ENCODE measurements around the gene RRP8. TPM values are rescaled to one million over a fixed set of nuclear protein-coding genes. Genes with fewer than 3 reads are reported as not detected.
A peak's percentile ranks its signal among the peaks of the same experiment; 100 is the strongest.

The RRP8 gene
- total RNA-seq, 1 donor from 2014 or later: 21.7 TPM

GRCh38 chr11:6611963-6612212 lies 8.5 kb upstream of the RRP8 start:
- no peak for DNase-seq (ENCODE audit: low spot score, unreplicated experiment)
- Mint-ChIP-seq H3K27ac (peak overlapping the region; percentile 93), H3K9me3 (ENCODE audit: low read depth) (no peaks in the 10 kb centered on the region), H3K4me3 (ENCODE audit: low read depth) (peak overlapping the region; percentile 82), H3K27me3 (no peaks in the 10 kb centered on the region), H3K4me1 (ENCODE audit: low read depth) (peaks cover 14% of the 10 kb centered on the region), H3K36me3 (ENCODE audit: insufficient read depth) (peaks cover 21% of the 10 kb centered on the region)
- no peak for TF ChIP-seq CTCF (IDR thresholded peaks at IDR 0.05; ENCODE audit: unreplicated experiment)

- H3K9me3 Mint-ChIP-seq (ENCODE audit: low read depth): no peaks in the 10 kb centered on the region
- H3K27ac Mint-ChIP-seq: peak overlapping the region; percentile 93
- no peak for TF ChIP-seq CTCF (IDR thresholded peaks at IDR 0.05; ENCODE audit: unreplicated experiment)
- peaks cover 19% of the 10 kb centered on the region for H3K4me1 Mint-ChIP-seq (ENCODE audit: low read depth)
- no peaks in the 10 kb centered on the region for H3K27me3 Mint-ChIP-seq
- peak overlapping the region; percentile 82 for H3K4me3 Mint-ChIP-seq (ENCODE audit: low read depth)
- DNase-seq (ENCODE audit: low spot score, unreplicated experiment): no peak
- peaks cover 21% of the 10 kb centered on the region for H3K36me3 Mint-ChIP-seq (ENCODE audit: insufficient read depth)
Measured at GRCh38 chr11:6611092-6611962, 7.9 kb upstream of the RRP8 start.

- H3K4me3 Mint-ChIP-seq (ENCODE audit: low read depth): peak overlapping the region; percentile 82
- H3K4me1 Mint-ChIP-seq (ENCODE audit: low read depth): peaks cover 23% of the 10 kb centered on the region
- peaks cover 19% of the 10 kb centered on the region for H3K36me3 Mint-ChIP-seq (ENCODE audit: insufficient read depth)
- peak overlapping the region; percentile 13 for H3K27ac Mint-ChIP-seq
- DNase-seq (ENCODE audit: low spot score, unreplicated experiment): no peak
- TF ChIP-seq CTCF (IDR thresholded peaks at IDR 0.05; ENCODE audit: unreplicated experiment): no peak
- no peaks in the 10 kb centered on the region for H3K27me3 Mint-ChIP-seq
- H3K9me3 Mint-ChIP-seq (ENCODE audit: low read depth): no peaks in the 10 kb centered on the region
Measured at GRCh38 chr11:6610591-6610990, 7.2 kb upstream of the RRP8 start.

- DNase-seq (ENCODE audit: low spot score, unreplicated experiment): no peak
- no peaks in the 10 kb centered on the region for H3K9me3 Mint-ChIP-seq (ENCODE audit: low read depth)
- H3K36me3 Mint-ChIP-seq (ENCODE audit: insufficient read depth): peaks cover 19% of the 10 kb centered on the region
- peaks cover 23% of the 10 kb centered on the region for H3K4me1 Mint-ChIP-seq (ENCODE audit: low read depth)
- H3K27me3 Mint-ChIP-seq: no peaks in the 10 kb centered on the region
- peak overlapping the region; percentile 52 for H3K4me3 Mint-ChIP-seq (ENCODE audit: low read depth)
- H3K27ac Mint-ChIP-seq: peak overlapping the region; percentile 92
- TF ChIP-seq CTCF (IDR thresholded peaks at IDR 0.05; ENCODE audit: unreplicated experiment): no peak
Measured at GRCh38 chr11:6609502-6610015, 6.1 kb upstream of the RRP8 start.

GRCh38 chr11:6608726-6609501 lies 5.5 kb upstream of the RRP8 start:
- Mint-ChIP-seq H3K4me1 (ENCODE audit: low read depth) (peaks cover 23% of the 10 kb centered on the region), H3K27ac (peak overlapping the region; percentile 75), H3K9me3 (ENCODE audit: low read depth) (no peaks in the 10 kb centered on the region), H3K4me3 (ENCODE audit: low read depth) (no peak overlapping the region), H3K36me3 (ENCODE audit: insufficient read depth) (peaks cover 19% of the 10 kb centered on the region), H3K27me3 (no peaks in the 10 kb centered on the region)
- no peak for TF ChIP-seq CTCF (IDR thresholded peaks at IDR 0.05; ENCODE audit: unreplicated experiment)
- DNase-seq (ENCODE audit: low spot score, unreplicated experiment): no peak
